ENCODE data around the gene GAS6. TPM values are rescaled to one million over a fixed set of nuclear protein-coding genes. Genes with fewer than 3 reads are reported as not detected.

GAS6 gene
- total and polyA plus RNA-seq, 2 experiments from 2014 or later: 822 to 1,035 TPM

DNA sequence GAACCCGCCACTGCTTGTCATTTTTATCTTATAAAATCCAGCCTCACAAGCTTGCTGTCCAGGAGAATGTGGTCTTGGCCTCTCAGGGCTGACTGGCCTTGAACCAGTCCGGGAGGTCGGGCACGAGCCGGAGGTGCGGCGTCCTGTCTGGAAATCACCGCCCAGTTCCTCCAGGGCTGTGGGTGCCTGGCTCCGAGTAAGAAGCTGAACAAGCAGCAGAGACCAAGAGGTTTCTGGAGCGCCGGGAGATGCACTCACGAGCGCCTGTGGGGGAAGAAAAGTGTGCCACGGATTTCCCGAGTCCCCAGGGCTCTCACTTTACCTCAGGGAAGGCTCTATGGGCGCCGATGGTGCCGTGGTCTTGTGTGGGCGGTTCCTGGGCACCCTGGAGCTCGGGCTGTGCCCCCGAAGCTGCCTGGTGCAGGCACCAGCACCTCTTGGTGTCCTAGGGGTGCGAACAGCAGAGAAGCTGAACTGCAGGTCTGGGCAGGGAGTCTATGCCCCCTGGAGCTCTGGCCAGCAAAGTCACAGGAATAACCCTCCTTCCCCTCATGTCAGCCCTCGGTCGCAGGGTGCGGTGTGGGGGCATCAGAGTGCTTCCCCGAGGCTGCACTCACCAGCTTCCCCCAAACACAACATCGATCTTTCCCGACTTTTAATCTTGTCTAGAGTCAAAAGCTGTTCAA is 50.0 kb downstream of the GAS6 start:
- Histone ChIP-seq H3K79me2 (ENCODE audit: insufficient read depth) (no peaks in the 10 kb centered on the region), H3K9ac (no peak overlapping the region), H2AFZ (no peak overlapping the region), H3F3A (ENCODE audit: insufficient read depth) (peaks cover 10% of the 10 kb centered on the region; the same call in 1 of the 2 replicates), H3K4me1 (ENCODE audit: insufficient read depth) (peaks cover 17% of the 10 kb centered on the region), H3K36me3 (ENCODE audit: low read depth) (no peaks in the 10 kb centered on the region), H3K9me3 (ENCODE audit: low read depth) (no peaks in the 10 kb centered on the region), H3K4me2 (ENCODE audit: unreplicated experiment) (no peak overlapping the region), H3K9me2 (ENCODE audit: insufficient read depth) (no peaks in the 10 kb centered on the region), H4K20me1 (ENCODE audit: insufficient read depth) (no peaks in the 10 kb centered on the region), H3K27ac (no peak overlapping the region), H3K27me3 (replicated peaks; ENCODE audit: insufficient read depth) (no peaks in the 10 kb centered on the region), H3K4me3 (no peak overlapping the region)
- no peak for TF ChIP-seq EZH2phosphoT487 (IDR thresholded peaks at IDR 0.05; ENCODE audit: insufficient read depth, low read depth)
- no peak for TF ChIP-seq EZH2 (IDR thresholded peaks at IDR 0.05; ENCODE audit: insufficient read depth, poor library complexity, severe bottlenecking)
- no peak for DNase-seq
- in situ Hi-C loops (cut with MboI): no loop called here
- WGBS, 2 experiments (ENCODE audit: low coverage in 1 of 2, low lambda C conversion rate in 2 of 2, missing lambda C conversion rate in 2 of 2): 87 to 91% methylated on average over 28 of the region's 28 CpGs

DNA sequence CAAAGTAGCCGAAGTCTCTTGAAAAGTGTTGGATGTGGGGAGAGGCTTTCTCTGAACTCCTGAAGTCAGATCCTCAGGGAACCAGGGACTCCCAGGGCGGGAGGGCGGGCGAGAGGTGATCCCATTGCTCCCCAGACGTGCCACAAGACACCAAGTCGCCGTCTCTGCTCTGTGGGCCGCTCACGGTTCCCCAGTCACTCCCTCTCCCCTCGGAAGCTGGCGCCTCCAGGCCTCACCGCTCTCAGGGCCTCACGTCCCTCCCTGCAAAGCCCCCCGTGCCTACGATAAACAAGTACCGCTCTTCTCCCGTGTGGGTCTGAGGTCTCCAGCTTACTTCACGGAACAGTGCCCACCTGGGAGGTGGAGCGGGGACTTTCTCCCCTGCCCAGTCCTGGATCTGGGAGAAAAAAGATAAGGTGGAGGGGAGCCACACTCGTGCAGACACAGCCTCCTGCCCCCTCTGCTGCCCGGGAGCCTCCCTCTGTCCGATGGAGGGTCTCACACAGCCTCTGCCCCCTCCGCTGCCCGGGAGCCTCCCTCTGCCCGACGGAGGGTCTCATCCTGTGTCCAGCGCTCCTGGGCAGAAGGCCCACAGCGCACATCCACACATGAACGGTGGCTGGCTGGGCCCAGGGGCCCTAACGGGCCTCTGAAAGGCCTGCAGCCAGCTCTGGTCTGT is 50.7 kb downstream of the GAS6 start:
- Histone ChIP-seq H3K4me3 (no peak overlapping the region), H3K9ac (no peak overlapping the region), H4K20me1 (ENCODE audit: insufficient read depth) (no peaks in the 10 kb centered on the region), H3K36me3 (ENCODE audit: low read depth) (no peaks in the 10 kb centered on the region), H3K9me2 (ENCODE audit: insufficient read depth) (no peaks in the 10 kb centered on the region), H3F3A (ENCODE audit: insufficient read depth) (peaks cover 10% of the 10 kb centered on the region; the same call in 1 of the 2 replicates), H3K4me2 (ENCODE audit: unreplicated experiment) (no peak overlapping the region), H3K4me1 (ENCODE audit: insufficient read depth) (peaks cover 17% of the 10 kb centered on the region), H3K27ac (no peak overlapping the region), H3K27me3 (replicated peaks; ENCODE audit: insufficient read depth) (no peaks in the 10 kb centered on the region), H2AFZ (no peak overlapping the region), H3K79me2 (ENCODE audit: insufficient read depth) (no peaks in the 10 kb centered on the region), H3K9me3 (ENCODE audit: low read depth) (no peaks in the 10 kb centered on the region)
- 97 to 98% methylated on average over 20 to 30 of the region's 30 CpGs for WGBS, 2 experiments (ENCODE audit: low coverage in 1 of 2, low lambda C conversion rate in 2 of 2, missing lambda C conversion rate in 2 of 2)
- in situ Hi-C loops (cut with MboI): no loop called here
- no peak for DNase-seq
- TF ChIP-seq EZH2phosphoT487 (IDR thresholded peaks at IDR 0.05; ENCODE audit: insufficient read depth, low read depth) (no peak), EZH2 (IDR thresholded peaks at IDR 0.05; ENCODE audit: insufficient read depth, poor library complexity, severe bottlenecking) (no peak)

DNA sequence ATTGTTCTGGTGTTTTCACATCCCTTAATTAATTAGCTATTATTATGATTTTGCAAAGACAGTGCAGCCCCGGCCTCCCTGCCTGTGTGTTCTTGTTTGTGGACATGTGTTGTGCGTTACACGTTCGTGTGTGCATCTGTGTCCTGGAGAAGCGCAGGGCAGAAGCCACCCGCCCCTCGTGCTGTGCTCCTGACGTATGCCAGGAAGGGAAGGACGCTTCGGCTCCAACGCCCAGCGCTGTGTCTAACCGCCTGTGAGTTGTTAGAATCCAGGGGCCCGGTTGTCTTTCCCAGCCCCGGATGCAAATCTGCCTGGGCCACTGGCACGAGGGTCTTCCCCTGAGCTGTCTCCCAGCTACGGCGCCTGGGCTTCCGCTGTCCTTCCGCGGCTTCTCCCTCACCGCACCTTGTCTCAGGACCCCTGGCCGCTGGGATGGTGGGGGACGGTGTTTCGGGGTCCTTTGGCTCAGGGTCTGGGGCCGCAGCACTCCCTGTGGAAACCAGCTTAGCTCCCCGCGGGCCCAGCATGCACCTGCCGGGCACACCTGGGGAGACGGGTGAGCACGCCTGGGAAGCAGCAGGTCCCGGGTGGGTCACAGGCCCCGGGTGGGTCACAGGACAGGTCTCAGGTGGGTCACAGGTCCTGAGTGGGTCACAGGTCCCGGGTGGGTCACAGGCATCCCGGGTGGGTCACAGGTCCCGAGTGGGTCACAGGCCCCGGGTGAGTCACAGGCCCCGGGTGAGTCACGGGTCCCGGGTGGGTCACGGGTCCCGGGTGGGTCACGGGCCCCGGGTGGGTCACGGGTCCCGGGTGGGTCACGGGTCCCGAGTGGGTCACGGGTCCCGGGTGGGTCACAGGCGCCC is 51.5 kb downstream of the GAS6 start:
- H3K4me2 ChIP-seq (ENCODE audit: unreplicated experiment): no peak overlapping the region
- H3K79me2 ChIP-seq (ENCODE audit: insufficient read depth): no peaks in the 10 kb centered on the region
- no peak overlapping the region for H3K4me3 ChIP-seq
- no peaks in the 10 kb centered on the region for H3K27me3 ChIP-seq (replicated peaks; ENCODE audit: insufficient read depth)
- H3K9me2 ChIP-seq (ENCODE audit: insufficient read depth): no peaks in the 10 kb centered on the region
- DNase-seq: no peak
- no peak overlapping the region for H2AFZ ChIP-seq
- TF ChIP-seq EZH2 (IDR thresholded peaks at IDR 0.05; ENCODE audit: insufficient read depth, poor library complexity, severe bottlenecking) (no peak), EZH2phosphoT487 (IDR thresholded peaks at IDR 0.05; ENCODE audit: insufficient read depth, low read depth) (no peak)
- H3K27ac ChIP-seq: no peak overlapping the region
- in situ Hi-C loops (cut with MboI): no loop called here
- H3K4me1 ChIP-seq (ENCODE audit: insufficient read depth): peaks cover 17% of the 10 kb centered on the region
- WGBS, 2 experiments (ENCODE audit: low coverage in 1 of 2, low lambda C conversion rate in 2 of 2, missing lambda C conversion rate in 2 of 2): 49 to 53% methylated on average over 38 to 51 of the region's 51 CpGs
- H3K9ac ChIP-seq: no peak overlapping the region
- no peaks in the 10 kb centered on the region for H3K9me3 ChIP-seq (ENCODE audit: low read depth)
- peaks cover 10% of the 10 kb centered on the region; the same call in 1 of the 2 replicates for H3F3A ChIP-seq (ENCODE audit: insufficient read depth)
- H4K20me1 ChIP-seq (ENCODE audit: insufficient read depth): no peaks in the 10 kb centered on the region
- no peaks in the 10 kb centered on the region for H3K36me3 ChIP-seq (ENCODE audit: low read depth)

All from GM23248 (cell line).